Mucosa of stomach (tissue), 1 donor: ENCODE data around the gene LIMK1.

ENCODE experiments used
- H3K27me3 ChIP-seq: one replicate; pipeline ENCODE4 v1.7.0; 2013; ENCODE audit warnings: mild to moderate bottlenecking, low read length; ENCODE audit not compliant: control insufficient read depth, insufficient read depth
- H3K36me3 ChIP-seq: one replicate; pipeline ENCODE4 v1.7.0; 2013; ENCODE audit warnings: low read length; ENCODE audit not compliant: control insufficient read depth, insufficient read depth
- H3K4me1 ChIP-seq: one replicate; pipeline ENCODE4 v1.7.0; 2013; ENCODE audit warnings: mild to moderate bottlenecking, low read length; ENCODE audit not compliant: control insufficient read depth, insufficient read depth
- H3K4me3 ChIP-seq: one replicate; pipeline ENCODE4 v1.7.0; 2013; ENCODE audit warnings: low read length
- H3K9ac ChIP-seq: one replicate; pipeline ENCODE4 v1.7.0; 2013; ENCODE audit warnings: mild to moderate bottlenecking, low read length, moderate library complexity
- H3K9me3 ChIP-seq: one replicate; pipeline ENCODE4 v1.7.0; 2013; ENCODE audit warnings: mild to moderate bottlenecking, low read length, moderate library complexity; ENCODE audit not compliant: control insufficient read depth
- donor health status: Pancreatic carcinoma.

The LIMK1 gene

DNA sequence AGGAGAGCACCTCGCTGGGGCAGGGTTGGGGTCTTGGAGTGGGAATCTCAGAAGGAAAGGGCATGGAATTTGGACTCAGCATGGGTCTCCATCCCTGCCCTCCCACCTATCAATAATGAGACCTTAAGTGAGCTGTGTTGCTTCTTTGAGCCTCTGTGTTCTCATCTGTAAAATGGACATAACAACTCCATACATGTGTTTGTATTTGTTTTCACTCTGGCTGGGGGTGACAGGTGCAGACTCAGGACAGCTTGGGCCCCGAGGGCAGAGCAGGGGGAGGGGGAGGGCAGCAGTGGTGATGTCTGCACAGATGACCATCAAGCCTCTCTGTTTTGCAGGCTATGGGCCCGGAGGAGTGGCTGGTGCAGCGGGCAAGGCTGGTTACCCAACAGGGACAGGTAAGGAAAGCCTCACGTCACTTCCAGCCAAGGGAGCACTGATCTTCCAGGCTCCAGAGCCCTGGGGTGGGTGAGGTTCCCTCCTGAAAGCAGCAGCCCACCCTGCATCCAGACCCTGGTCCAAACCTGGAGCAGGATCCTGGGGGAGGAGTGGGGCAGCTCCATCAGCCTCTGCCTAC lies 35.7 kb upstream of the LIMK1 start:
- H3K4me3 ChIP-seq: no peak overlapping the region
- H3K27me3 ChIP-seq: peaks cover 3% of the 10 kb centered on the region
- H3K36me3 ChIP-seq: no peaks in the 10 kb centered on the region
- peaks cover 9% of the 10 kb centered on the region for H3K4me1 ChIP-seq
- no peak overlapping the region for H3K9ac ChIP-seq
- H3K9me3 ChIP-seq: no peaks in the 10 kb centered on the region

DNA sequence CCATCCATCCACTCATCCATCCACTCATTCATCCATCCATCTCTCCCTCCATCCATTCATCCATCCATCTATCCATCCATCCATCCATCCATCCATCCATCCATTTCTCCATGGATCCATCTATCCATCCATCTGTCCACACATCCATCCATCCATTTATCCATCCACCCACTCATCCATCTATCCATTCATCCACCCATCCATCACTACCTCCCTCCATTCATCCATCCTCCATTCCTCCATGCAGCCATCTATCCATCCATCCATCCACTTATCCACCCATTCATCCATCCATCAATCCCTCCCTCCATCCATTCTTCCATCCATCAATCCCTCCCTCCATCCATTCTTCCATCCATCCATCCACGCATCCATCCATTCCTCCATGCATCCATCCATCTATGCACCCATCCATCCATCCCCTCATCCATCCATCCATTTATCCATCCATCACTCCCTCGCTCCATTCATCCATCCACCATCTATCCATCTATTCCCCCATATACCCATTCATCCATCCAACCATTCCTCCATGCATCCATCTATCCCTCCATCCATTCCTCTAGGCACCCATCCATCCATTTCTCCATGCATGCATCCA lies 34.5 kb upstream of the LIMK1 start:
- Histone ChIP-seq H3K36me3 (no peaks in the 10 kb centered on the region), H3K4me3 (no peak overlapping the region), H3K9me3 (no peaks in the 10 kb centered on the region), H3K4me1 (no peaks in the 10 kb centered on the region), H3K9ac (no peak overlapping the region), H3K27me3 (peaks cover 3% of the 10 kb centered on the region)

DNA sequence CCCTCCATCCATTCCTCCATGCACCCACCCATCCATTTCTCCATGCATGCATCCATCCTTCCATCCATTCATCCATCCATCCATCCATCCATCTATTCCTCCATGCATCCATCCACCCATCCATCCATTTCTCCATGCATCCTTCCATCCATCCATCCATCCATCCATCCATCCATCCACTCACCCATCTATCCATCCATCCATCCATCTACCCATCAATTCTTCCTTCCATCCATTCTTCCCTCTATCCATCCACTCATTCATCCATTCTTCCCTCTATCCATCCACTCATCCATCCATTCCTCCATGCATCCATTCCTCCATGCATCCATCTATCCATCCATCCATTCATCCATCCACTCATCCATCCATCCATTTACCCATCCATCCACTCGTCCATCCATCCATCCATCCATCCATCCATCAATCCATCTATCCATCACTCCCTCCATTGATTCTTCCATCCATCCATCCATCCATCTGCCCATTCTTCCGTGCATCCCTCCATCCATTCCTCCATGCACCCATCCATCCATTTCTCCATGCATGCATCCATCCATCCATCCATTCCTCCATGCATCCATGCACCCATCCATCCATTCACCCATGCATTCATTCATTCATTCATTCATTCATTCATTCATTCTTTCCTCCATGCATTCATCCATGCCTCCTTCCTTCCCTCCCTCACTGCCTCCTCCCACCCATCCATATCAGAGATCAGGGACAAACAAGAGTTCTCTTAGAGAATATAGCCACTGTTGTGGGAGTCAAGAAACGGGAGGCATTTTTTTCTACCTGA lies 33.4 kb upstream of the LIMK1 start:
- H3K4me3 ChIP-seq: no peak overlapping the region
- no peaks in the 10 kb centered on the region for H3K36me3 ChIP-seq
- H3K9me3 ChIP-seq: no peaks in the 10 kb centered on the region
- no peak overlapping the region for H3K9ac ChIP-seq
- H3K4me1 ChIP-seq: no peaks in the 10 kb centered on the region
- peaks cover 3% of the 10 kb centered on the region for H3K27me3 ChIP-seq

DNA sequence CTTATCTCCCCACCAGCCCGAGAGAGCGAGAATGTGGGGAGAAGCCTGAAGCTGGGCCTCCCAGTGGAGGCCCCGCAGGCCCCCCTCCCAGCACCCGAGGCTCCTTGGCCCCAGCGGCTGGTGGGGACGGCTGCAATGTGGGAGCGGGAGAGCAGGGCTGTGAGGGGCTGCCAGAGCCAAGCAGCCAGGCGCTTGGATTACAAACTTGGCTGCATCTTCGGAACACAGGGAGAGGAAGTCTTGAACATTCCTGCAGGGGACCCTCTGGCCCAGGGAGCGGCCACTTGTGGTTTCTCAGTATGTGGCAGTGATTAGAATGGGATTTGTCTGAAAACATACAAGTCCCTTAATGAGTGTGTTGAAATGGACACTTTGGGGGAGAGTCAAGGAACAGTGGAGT lies 32.4 kb upstream of the LIMK1 start:
- Histone ChIP-seq H3K9ac (no peak overlapping the region), H3K4me3 (no peak overlapping the region), H3K4me1 (no peaks in the 10 kb centered on the region), H3K36me3 (no peaks in the 10 kb centered on the region), H3K27me3 (peaks cover 3% of the 10 kb centered on the region), H3K9me3 (no peaks in the 10 kb centered on the region)

DNA sequence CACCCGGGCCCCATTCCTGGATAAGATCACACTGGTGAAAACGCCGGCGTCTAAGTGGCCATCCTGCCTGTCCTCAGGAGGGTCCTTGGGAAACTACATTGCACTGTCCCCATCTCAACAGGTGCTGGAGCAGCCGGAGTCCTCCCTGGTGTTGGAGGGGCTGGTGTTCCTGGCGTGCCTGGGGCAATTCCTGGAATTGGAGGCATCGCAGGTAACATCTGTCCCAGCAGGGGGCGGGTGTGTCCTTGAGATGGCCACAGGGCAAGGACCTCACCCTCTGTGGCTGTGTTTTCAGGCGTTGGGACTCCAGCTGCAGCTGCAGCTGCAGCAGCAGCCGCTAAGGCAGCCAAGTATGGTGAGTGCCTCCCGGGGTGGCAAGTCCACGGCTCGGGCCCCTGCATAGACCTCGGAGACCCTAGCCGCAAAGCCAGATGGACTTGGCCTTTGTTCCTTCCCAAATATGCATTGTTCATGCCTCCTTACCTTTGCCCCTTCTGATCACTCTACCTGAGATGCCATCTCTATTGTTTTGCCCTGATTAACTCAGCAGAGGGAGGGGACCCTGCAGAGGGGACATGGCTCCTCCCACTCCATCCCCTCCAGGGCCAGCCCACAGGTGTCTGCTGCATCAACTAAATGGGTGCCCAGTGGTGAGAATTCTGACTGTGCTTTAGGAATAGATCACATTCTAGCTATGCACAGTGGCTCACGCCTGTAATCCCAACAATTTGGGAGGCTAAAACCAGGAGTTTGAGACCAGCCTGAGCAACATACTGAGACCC lies 31.8 kb upstream of the LIMK1 start:
- H3K4me3 ChIP-seq: no peak overlapping the region
- H3K36me3 ChIP-seq: no peaks in the 10 kb centered on the region
- no peaks in the 10 kb centered on the region for H3K9me3 ChIP-seq
- H3K9ac ChIP-seq: no peak overlapping the region
- H3K27me3 ChIP-seq: peaks cover 3% of the 10 kb centered on the region
- no peaks in the 10 kb centered on the region for H3K4me1 ChIP-seq

DNA sequence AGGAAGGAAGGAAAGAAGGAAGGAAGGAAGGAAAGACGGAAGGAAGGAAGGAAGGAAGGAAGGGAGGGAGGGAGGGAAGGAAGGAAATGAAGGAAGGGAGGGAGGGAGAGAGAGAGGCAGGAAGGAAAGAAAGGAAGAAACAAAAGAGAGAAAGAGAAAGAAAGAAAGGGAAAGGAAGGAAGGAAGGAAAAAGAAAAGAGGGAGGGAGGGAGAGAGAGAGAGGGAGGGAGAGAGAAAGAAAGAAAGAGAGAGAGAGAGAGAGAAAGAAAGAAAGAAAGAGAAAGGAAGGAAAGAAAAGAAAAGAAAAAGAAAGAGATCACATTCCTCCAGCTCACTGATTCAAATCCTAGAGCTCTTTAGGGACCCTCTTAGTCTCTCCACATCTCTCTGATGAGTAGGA lies 31.0 kb upstream of the LIMK1 start:
- H3K27me3 ChIP-seq: peaks cover 3% of the 10 kb centered on the region
- H3K9ac ChIP-seq: no peak overlapping the region
- no peaks in the 10 kb centered on the region for H3K4me1 ChIP-seq
- no peaks in the 10 kb centered on the region for H3K36me3 ChIP-seq
- H3K9me3 ChIP-seq: no peaks in the 10 kb centered on the region
- no peak overlapping the region for H3K4me3 ChIP-seq

DNA sequence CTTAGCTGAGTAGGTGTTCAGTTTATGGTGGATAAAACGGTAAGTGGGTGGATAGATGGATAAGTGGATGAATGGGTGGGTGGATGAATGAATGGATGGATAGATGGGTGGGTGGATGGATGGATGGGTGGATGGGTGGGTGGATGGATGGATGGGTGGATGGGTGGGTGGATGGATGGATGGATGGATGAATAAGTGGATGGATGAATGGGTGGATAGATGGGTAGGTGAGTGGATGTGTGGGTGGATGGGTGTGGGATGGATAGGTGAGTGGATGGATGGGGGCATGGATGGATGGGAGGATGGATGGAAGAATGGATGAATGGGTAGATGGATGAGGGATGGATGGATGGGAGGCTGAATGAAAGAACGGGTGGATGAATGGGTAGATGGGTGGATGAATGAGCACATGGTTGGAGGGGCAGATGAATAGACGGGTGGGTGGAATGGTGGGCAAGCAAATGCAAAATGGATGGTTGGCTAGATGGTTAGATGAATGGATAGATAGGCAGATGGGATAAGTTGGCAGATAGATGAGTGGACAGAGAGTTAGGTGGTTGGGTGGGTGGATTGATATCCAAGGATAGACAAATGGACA lies 29.9 kb upstream of the LIMK1 start:
- no peaks in the 10 kb centered on the region for H3K36me3 ChIP-seq
- H3K4me1 ChIP-seq: no peaks in the 10 kb centered on the region
- no peaks in the 10 kb centered on the region for H3K9me3 ChIP-seq
- peaks cover 3% of the 10 kb centered on the region for H3K27me3 ChIP-seq
- H3K4me3 ChIP-seq: no peak overlapping the region
- no peak overlapping the region for H3K9ac ChIP-seq

DNA sequence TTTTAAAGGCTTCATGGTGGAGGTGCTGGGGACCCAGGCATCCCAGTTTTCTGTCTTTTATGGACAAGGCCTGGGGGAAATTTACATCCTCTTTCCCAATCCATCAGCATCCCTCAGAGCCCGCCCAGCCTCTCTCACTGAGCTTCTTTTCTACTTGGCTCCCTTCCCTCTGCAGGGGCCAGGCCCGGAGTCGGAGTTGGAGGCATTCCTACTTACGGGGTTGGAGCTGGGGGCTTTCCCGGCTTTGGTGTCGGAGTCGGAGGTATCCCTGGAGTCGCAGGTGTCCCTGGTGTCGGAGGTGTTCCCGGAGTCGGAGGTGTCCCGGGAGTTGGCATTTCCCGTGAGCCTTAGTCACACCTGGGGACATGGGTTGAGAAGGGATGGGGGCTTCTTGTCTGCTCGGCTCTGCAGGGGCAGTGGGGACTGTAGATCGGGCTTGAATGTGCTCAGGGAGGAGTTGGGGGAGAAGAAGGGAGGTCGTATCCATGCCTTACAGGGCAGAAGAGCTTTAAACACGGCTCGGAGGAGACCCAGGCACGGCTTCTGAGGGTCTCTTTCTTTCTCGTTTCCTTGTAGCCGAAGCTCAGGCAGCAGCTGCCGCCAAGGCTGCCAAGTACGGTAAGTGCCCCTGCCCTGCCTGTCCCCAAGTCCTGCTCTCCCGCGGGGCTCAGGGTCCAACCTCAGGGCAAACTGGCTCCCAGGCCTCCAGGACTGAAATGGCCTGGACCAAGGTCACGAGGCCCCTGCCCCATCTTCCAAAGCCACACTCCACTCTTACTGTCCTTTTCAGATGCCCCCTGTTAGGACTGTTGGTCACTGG lies 27.3 kb upstream of the LIMK1 start:
- Histone ChIP-seq H3K4me1 (peaks cover 23% of the 10 kb centered on the region), H3K9ac (no peak overlapping the region), H3K4me3 (no peak overlapping the region), H3K36me3 (no peaks in the 10 kb centered on the region), H3K9me3 (no peaks in the 10 kb centered on the region), H3K27me3 (peaks cover 2% of the 10 kb centered on the region)

DNA sequence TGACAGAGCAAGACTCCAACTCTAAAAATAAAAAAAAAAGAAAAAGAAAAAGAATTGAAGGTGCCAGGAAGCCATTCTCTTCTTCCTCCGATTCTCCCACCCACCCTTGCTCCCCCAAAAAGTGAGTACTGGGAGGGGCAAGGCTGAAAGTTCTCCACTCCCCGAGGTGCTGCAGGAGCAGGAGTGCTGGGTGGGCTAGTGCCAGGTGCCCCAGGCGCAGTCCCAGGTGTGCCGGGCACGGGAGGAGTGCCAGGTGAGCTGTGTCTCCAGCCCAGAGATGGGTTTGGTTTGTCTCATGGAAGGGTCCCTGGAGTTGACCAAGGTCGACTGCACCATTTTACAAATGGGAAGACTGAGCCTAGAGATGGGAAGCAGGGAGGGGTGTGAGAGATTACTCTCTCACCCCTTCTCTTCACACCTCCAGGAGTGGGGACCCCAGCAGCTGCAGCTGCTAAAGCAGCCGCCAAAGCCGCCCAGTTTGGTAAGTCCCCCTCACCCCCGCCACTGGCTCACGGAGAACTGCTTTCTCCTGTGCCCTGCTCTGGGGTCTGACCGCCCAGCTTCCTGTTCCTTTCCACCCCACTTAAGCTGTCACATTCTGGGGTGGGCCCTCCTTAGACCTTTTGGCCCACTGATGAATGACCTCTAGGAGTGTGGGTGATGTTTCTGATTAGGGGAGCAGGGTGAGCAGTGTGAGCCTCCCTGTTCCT lies 26.2 kb upstream of the LIMK1 start:
- Histone ChIP-seq H3K27me3 (no peaks in the 10 kb centered on the region), H3K4me1 (peaks cover 33% of the 10 kb centered on the region)

DNA sequence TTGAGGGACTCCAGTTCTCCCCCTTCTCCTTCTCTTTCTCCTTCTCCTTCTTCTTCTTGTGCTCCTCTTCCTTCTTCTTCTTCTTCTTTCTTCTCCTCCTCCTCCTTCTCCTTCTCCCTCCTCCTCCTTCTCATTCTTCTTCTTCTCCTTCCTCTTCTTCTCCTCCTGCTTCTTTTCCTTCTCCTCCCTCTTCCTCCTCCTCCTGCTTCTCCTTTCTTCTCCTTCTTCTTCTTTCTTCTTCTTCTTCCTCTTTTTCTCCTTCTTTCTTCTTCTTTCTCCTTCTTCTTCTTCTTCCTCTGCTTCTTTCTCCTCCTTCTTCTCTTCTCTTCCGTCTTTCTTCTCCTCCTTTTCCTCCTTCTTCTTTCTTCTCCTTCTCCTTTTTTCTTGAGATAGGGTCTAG lies 25.6 kb upstream of the LIMK1 start:
- Histone ChIP-seq H3K36me3 (no peaks in the 10 kb centered on the region), H3K4me3 (no peak overlapping the region), H3K27me3 (no peaks in the 10 kb centered on the region), H3K4me1 (peaks cover 34% of the 10 kb centered on the region), H3K9me3 (no peaks in the 10 kb centered on the region), H3K9ac (no peak overlapping the region)

More for the DNA sequence above, 26.2 kb upstream of the LIMK1 start:
- Histone ChIP-seq H3K9me3 (no peaks in the 10 kb centered on the region), H3K9ac (no peak overlapping the region), H3K4me3 (no peak overlapping the region), H3K36me3 (no peaks in the 10 kb centered on the region)

DNA sequence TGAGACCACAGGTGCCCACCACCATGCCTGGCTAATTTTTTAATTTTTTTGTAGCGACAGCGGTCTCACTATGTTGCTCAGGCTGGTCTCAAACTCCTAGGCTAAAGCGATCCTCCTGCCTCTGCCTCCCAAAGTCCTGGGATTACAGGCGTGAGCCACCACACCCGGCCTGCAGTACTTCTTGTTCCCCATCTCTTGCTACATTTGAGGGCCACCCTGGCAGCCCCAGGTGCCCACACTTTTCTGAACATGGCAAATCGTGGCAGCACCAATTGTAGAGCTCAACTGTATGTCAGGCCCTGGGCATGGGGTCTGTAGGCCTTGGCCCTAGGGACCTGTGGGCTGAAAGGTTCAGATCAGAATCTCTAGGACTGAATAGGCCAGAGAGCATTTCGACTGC lies 25.1 kb upstream of the LIMK1 start:
- H3K9me3 ChIP-seq: no peaks in the 10 kb centered on the region
- peaks cover 34% of the 10 kb centered on the region for H3K4me1 ChIP-seq
- H3K27me3 ChIP-seq: no peaks in the 10 kb centered on the region
- H3K4me3 ChIP-seq: no peak overlapping the region
- H3K9ac ChIP-seq: no peak overlapping the region
- no peaks in the 10 kb centered on the region for H3K36me3 ChIP-seq
